Fibroblast of peridontal ligament (primary cell): ENCODE results near the gene TRIM47.
A peak's percentile ranks its signal among the peaks of the same experiment; 100 is the strongest.

Experiments used
- DNase-seq: peaks from one replicate; pipeline ENCODE4 v3.0.0-alpha.2; 2010; ENCODE audit errors: extremely low read depth

Gene TRIM47

GRCh38 chr17:75878174-75878998 lies at the start of gene TRIM47:
TRIM47 (minus strand) TSS chr17:75878581; CDS start chr17:75878548, 33 bp downstream.
- DNase-seq = peak; percentile 49

- peak; percentile 9 for DNase-seq
These were observed 49.0 kb upstream of the TRIM47 start for GRCh38 chr17:75927286-75927922.

GRCh38 chr17:75926456-75926855 lies 48.1 kb upstream of the TRIM47 start:
- DNase-seq = no peak

- no peak for DNase-seq
These were observed 47.5 kb upstream of the TRIM47 start for GRCh38 chr17:75925912-75926311.

- no peak for DNase-seq
These were observed 46.7 kb upstream of the TRIM47 start for GRCh38 chr17:75925103-75925502.

GRCh38 chr17:75922963-75923874 lies 44.8 kb upstream of the TRIM47 start:
- DNase-seq = no peak

- no peak for DNase-seq
These were observed 44.0 kb upstream of the TRIM47 start for GRCh38 chr17:75922173-75922961.

GRCh38 chr17:75921596-75921995 lies 43.2 kb upstream of the TRIM47 start:
- DNase-seq = no peak

GRCh38 chr17:75920045-75920560 lies 41.7 kb upstream of the TRIM47 start:
- no peak for DNase-seq

- no peak for DNase-seq
These were observed 41.2 kb upstream of the TRIM47 start for GRCh38 chr17:75919611-75920010.

- DNase-seq = no peak
These were observed 39.6 kb upstream of the TRIM47 start for GRCh38 chr17:75917917-75918445.

GRCh38 chr17:75917141-75917916 lies 38.9 kb upstream of the TRIM47 start:
- DNase-seq = no peak

GRCh38 chr17:75915268-75915667 lies 36.9 kb upstream of the TRIM47 start:
- DNase-seq = no peak

GRCh38 chr17:75914643-75915267 lies 36.4 kb upstream of the TRIM47 start:
- DNase-seq = no peak

GRCh38 chr17:75913537-75914210 lies 35.3 kb upstream of the TRIM47 start:
- DNase-seq = no peak

GRCh38 chr17:75910699-75911098 lies 32.3 kb upstream of the TRIM47 start:
- DNase-seq = no peak

GRCh38 chr17:75909812-75910274 lies 31.5 kb upstream of the TRIM47 start:
- DNase-seq = peak; percentile 45

GRCh38 chr17:75909051-75909811 lies 30.9 kb upstream of the TRIM47 start:
- no peak for DNase-seq
